ENCODE data around the gene SRPRB. TPM values are rescaled to one million over a fixed set of nuclear protein-coding genes. Genes with fewer than 3 reads are reported as not detected.

SRPRB gene
- total RNA-seq, 4 donors from 2014 or later: 13.8 to 32.1 (median 24.4) TPM

- Histone ChIP-seq H3K27me3 (no peaks in the 10 kb centered on the region), H3K4me3 (no peak overlapping the region)
Measured at GRCh38 chr3:133775309-133775708, 30.3 kb upstream of the SRPRB start.

GRCh38 chr3:133775835-133776234, 29.8 kb upstream of the SRPRB start:
- TF ChIP-seq POLR2AphosphoS5 (IDR thresholded peaks at IDR 0.05): no peak
- TF ChIP-seq EP300 (IDR thresholded peaks at IDR 0.05): no peak
- TF ChIP-seq POLR2A (IDR thresholded peaks at IDR 0.05): no peak
- no peak for TF ChIP-seq CTCF (IDR thresholded peaks at IDR 0.05)
- Histone ChIP-seq H3K9me3 (no peaks in the 10 kb centered on the region), H3K4me3 (no peak overlapping the region), H3K36me3 (no peaks in the 10 kb centered on the region), H3K27me3 (no peaks in the 10 kb centered on the region), H3K4me1 (no peaks in the 10 kb centered on the region), H3K27ac (no peak overlapping the region)
- 88 to 97% methylated on average over 3 to 4 of the region's 5 CpGs for WGBS, 2 donors (ENCODE audit: low coverage in 1 of 2)
- no peak for ATAC-seq

More at GRCh38 chr3:133775309-133775708, 30.3 kb upstream of the SRPRB start:
- Histone ChIP-seq H3K9me3 (no peaks in the 10 kb centered on the region), H3K4me1 (no peaks in the 10 kb centered on the region), H3K36me3 (no peaks in the 10 kb centered on the region), H3K27ac (no peak overlapping the region)
- TF ChIP-seq POLR2AphosphoS5 (IDR thresholded peaks at IDR 0.05) (no peak), POLR2A (IDR thresholded peaks at IDR 0.05) (no peak), EP300 (IDR thresholded peaks at IDR 0.05) (no peak), CTCF (IDR thresholded peaks at IDR 0.05) (no peak)
- 93 to 100% methylated on average over 6 to 8 of the region's 9 CpGs for WGBS, 2 donors (ENCODE audit: low coverage in 1 of 2)
- ATAC-seq: no peak

- 86 to 96% methylated on average over 7 of the region's 7 CpGs for WGBS, 2 donors (ENCODE audit: low coverage in 1 of 2)
- ATAC-seq: no peak
- no peaks in the 10 kb centered on the region for H3K9me3 ChIP-seq
- no peaks in the 10 kb centered on the region for H3K27me3 ChIP-seq
- no peak for TF ChIP-seq POLR2AphosphoS5 (IDR thresholded peaks at IDR 0.05)
- TF ChIP-seq CTCF (IDR thresholded peaks at IDR 0.05): no peak
- no peak for TF ChIP-seq EP300 (IDR thresholded peaks at IDR 0.05)
- no peak for TF ChIP-seq POLR2A (IDR thresholded peaks at IDR 0.05)
- H3K27ac ChIP-seq: no peak overlapping the region
- H3K4me3 ChIP-seq: no peak overlapping the region
- H3K4me1 ChIP-seq: no peaks in the 10 kb centered on the region
- no peaks in the 10 kb centered on the region for H3K36me3 ChIP-seq
Measured at GRCh38 chr3:133776794-133777438, 28.7 kb upstream of the SRPRB start.

GRCh38 chr3:133777807-133778568, 27.6 kb upstream of the SRPRB start:
- H3K27ac ChIP-seq: no peak overlapping the region
- ATAC-seq: no peak
- H3K4me1 ChIP-seq: no peaks in the 10 kb centered on the region
- H3K4me3 ChIP-seq: no peak overlapping the region
- H3K9me3 ChIP-seq: no peaks in the 10 kb centered on the region
- no peaks in the 10 kb centered on the region for H3K36me3 ChIP-seq
- WGBS, 2 donors (ENCODE audit: low coverage in 1 of 2): 61 to 66% methylated on average over 2 to 7 of the region's 8 CpGs
- TF ChIP-seq EP300 (IDR thresholded peaks at IDR 0.05): no peak
- TF ChIP-seq POLR2AphosphoS5 (IDR thresholded peaks at IDR 0.05): no peak
- no peak for TF ChIP-seq POLR2A (IDR thresholded peaks at IDR 0.05)
- TF ChIP-seq CTCF (IDR thresholded peaks at IDR 0.05): no peak
- H3K27me3 ChIP-seq: peaks cover 7% of the 10 kb centered on the region
